DMS 273 (cell line): Measurements from ENCODE around the gene MTMR2.
A peak's percentile ranks its signal among the peaks of the same experiment; 100 is the strongest.
"Not testable (repeated sequence)": the region's sequence is repeated elsewhere in the genome, so short reads cannot be mapped to it uniquely, and the experiment has no call there.

ENCODE experiments used
- DNase-seq: peaks from one replicate; lab custom pipeline; 2025; ENCODE audit not compliant: unreplicated experiment; lab: John Stamatoyannopoulos, UW

The MTMR2 gene

GRCh38 chr11:95888439-95888838 is 35.5 kb downstream of the MTMR2 start:
- DNase-seq = no peak

DNA sequence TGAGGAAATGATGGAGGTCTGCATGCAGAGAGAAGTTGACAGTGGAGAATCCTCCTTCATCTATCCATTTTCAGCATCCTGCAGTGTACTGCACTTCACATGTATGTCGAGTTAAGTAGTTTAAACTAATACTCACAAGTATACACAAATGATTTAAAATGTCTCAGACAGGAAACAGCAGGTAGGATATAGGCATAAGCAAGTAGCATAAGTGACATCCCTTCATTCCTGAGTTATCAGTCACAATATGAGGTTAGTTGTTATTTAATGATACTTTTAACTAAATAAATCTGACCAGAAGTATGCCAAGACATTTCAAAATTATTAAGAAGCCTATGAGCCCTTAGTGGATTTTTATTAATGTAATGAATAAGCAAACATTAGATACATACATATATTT is 37.4 kb downstream of the MTMR2 start:
- DNase-seq = no peak

GRCh38 chr11:95884802-95885201 is 39.1 kb downstream of the MTMR2 start:
- DNase-seq = no peak

DNA sequence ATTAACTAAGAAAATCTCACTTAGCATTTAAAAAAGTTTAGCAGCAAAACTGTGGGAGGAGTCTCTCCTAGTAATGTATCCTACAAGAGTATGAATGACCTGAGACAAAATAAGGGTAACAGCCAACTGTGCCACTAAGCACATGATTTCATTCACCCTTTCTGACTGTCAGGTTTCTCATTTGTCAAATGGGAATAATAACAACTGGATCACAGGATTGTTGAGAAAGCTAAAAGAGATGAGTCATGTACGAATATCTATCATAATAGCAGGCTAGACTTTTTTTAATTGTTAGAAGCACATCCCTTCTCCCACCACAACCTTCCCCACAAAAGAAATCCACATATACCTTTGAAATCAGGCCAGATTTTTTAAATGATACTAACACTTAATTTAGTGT is 39.5 kb downstream of the MTMR2 start:
- no peak for DNase-seq

DNA sequence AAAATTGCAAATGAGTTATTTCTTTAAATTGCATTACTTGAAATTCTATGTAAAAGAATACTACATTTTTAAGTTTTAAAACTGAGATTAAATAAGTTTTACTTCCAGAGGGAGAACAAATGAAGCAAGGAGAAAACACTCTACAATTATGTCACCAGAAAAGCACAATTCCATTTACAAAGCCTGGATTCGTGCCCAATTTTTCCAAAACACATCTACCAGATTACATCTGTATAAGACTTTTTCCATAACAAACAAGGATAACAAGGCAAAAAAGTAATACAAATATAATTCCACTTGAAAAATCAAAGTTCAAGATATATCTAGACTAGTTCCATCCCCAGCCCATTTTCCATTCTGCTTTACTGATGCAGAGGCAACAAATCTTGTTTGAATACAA is 40.5 kb downstream of the MTMR2 start:
- DNase-seq = no peak

- no peak for DNase-seq
Observed at GRCh38 chr11:95877291-95877690, 46.6 kb downstream of the MTMR2 start.

GRCh38 chr11:95870877-95871276 is 53.0 kb downstream of the MTMR2 start:
- not testable (repeated sequence) for DNase-seq

GRCh38 chr11:95867105-95867504 is 56.8 kb downstream of the MTMR2 start:
- DNase-seq = no peak

- DNase-seq = no peak
Observed at GRCh38 chr11:95863486-95864140, 60.3 kb downstream of the MTMR2 start.

GRCh38 chr11:95860024-95860423 is 63.9 kb downstream of the MTMR2 start:
- not testable (repeated sequence) for DNase-seq

DNA sequence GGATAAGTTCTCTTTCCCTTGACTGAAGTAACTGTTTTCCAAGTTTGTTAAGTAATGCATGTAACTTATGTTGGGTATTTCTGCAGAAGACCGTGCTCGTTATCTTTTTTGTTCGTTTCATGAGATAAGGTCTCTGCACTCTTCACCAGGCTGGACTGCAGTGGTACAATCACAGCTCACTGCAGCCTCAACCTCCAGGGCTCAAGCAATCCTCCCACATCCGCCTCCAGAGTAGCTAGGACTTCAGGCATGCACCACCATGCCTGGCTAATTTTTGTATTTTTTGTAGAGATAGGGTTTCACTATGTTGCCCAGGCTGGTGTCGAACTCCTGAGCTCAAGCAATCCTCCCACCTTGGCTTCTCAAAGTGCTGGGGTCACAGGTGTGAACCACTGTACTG is 69.5 kb downstream of the MTMR2 start:
- DNase-seq = not testable (repeated sequence)

GRCh38 chr11:95853862-95854261 is 70.0 kb downstream of the MTMR2 start:
- no peak for DNase-seq

DNA sequence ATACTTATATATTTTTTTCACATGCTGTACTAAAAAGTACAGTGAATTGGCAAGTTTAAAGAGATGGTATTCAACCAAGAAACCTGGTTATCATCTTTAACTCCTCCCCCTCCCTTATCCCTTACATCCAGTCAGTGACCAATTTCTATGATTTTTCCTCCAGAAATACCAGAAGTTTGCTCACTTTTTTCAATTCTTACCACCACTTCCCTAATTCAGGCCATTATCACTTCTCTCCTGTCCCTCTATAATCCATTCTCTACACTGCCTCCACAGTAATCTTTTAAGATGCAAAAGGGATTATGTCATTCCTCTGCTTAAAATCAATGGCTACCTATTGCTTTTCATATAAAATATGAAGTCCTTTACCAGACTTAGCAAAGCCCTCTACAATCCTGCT is 70.8 kb downstream of the MTMR2 start:
- no peak for DNase-seq

GRCh38 chr11:95850137-95850536 is 73.8 kb downstream of the MTMR2 start:
- no peak for DNase-seq

- peak; percentile 41 for DNase-seq
Observed at GRCh38 chr11:95849087-95849825, 74.7 kb downstream of the MTMR2 start.

DNA sequence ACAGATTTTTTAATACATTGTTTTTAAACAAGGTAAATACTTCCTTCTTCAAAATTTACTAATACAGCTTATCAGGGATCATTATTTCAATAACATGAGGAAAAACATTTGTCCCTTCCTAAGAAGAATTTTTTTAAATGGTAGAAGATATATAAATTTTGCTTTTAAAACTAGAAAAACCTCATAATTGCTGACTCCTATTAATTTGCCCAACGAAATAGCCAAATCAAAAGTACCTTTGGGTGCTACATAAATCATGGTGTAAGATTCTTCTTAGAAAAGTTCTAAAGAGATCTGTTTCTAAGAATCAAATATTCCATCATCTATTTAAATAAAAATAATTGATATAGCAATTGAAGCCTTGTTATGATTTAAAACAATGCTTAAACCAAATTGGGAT is 78.7 kb downstream of the MTMR2 start:
- DNase-seq = no peak

- DNase-seq = peak; percentile 82
Observed at GRCh38 chr11:95835768-95836488, 88.0 kb downstream of the MTMR2 start.

DNA sequence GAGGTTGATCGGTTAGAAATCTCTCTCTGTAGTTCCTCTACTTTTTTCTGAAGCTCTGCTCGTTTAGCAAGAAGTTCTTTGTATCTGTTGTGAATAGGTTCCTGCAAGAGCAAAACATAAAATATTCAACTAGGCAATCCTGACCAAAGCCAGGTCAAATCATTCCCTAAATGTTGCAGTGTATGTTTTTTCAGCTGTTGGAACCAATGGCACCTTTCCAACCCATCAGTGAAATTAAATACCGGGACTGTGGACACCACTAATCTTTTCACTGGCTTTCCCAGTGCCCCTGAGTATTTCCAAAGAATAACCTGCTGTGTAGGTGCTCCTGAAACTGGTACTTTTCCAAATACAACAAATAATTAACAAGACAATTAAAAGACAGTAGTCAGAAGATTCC is 88.6 kb downstream of the MTMR2 start:
- DNase-seq = no peak

GRCh38 chr11:95833378-95833777 is 90.5 kb downstream of the MTMR2 start:
- no peak for DNase-seq

DNA sequence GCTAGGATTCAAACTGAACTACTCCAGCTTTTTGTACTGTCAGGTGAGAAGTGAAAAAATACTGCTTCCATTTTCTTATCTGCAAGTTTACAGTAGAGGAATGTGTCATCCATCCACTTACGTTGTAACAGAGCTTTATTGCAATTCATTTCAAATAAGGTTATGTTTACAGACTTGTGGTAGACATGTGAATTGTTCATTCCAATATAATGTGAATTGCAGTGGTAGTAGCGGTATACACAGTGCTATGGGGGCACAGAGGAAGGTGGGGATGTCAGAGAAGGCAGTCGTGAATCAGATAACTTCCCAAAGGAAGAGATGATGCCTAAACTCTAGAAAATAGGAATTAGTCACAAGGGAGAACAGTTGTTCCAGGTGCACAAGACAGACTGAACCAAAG is 91.1 kb downstream of the MTMR2 start:
- DNase-seq = no peak

DNA sequence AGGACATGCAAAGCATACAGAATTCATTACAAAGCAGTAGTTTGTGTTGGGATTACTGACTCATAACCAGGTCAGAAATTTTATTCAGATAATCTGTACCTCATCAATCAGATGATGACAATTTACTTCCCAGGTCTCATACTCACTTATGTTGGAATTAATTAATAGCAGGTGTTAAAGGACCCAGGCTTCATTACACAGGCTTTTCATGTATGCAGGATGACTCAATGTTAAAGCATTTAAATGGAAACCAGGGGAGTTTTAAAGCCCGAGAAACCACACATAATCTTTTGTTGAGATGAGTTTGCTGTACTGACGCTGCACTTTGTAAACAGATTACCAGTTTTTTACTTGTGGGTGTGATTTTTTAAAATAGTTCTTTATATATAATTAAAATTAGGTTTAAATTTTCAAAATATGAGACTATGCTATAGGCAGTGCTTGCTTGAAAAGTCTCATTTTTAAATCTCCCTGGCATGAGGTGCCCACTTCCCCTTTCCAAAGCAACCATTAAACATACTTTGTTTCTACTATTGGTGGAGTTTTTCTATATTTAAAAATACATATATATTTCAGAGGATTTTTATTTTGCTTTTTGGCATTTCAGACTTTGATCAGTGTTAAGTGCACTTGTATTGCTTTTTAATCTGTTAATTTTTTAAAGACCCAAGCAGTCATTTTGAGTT is 92.6 kb downstream of the MTMR2 start:
- DNase-seq = no peak
